Measurements from ENCODE around the gene PTGES. TPM values are rescaled to one million over a fixed set of nuclear protein-coding genes. Genes with fewer than 3 reads are reported as not detected.

PTGES gene
- total RNA-seq, 1 donor from 2014 or later = 2.1 TPM

DNA sequence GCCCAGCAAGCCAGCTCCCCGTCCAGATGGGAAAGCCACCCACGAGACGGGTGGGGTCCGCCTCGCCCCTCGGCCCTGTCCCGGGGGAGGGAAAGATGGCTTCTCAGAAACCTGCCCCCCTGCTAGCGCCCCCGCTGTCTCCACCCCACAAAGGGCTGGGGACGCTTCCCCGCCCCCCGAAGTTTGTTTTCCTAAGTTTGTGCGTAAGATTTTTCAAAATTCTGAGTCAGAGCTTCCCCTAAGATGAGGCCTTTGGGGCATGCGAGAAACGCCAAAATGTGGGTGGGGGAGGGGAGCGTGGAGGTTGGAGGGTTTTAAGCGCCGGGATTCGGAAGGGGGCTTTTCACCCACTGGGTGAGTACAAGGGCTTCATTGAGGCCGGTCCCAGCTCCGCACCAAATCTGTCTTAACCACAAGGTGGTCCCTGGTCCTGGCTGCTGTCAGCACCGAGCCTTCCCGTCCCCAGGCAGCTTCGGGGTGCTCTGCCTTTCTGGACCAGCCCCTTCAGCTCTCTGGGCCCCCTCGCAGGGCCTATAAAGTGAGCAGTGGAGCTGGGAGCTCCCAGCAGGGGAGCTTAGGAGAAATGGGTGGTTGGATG is 55.1 kb downstream of the PTGES start:
- TF ChIP-seq, protein P1, sequence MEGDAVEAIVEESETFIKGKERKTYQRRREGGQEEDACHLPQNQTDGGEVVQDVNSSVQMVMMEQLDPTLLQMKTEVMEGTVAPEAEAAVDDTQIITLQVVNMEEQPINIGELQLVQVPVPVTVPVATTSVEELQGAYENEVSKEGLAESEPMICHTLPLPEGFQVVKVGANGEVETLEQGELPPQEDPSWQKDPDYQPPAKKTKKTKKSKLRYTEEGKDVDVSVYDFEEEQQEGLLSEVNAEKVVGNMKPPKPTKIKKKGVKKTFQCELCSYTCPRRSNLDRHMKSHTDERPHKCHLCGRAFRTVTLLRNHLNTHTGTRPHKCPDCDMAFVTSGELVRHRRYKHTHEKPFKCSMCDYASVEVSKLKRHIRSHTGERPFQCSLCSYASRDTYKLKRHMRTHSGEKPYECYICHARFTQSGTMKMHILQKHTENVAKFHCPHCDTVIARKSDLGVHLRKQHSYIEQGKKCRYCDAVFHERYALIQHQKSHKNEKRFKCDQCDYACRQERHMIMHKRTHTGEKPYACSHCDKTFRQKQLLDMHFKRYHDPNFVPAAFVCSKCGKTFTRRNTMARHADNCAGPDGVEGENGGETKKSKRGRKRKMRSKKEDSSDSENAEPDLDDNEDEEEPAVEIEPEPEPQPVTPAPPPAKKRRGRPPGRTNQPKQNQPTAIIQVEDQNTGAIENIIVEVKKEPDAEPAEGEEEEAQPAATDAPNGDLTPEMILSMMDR (IDR thresholded peaks at IDR 0.05) = no peak
- Histone ChIP-seq H3K4me1 (peaks cover 6% of the 10 kb centered on the region), H3K9me3 (no peaks in the 10 kb centered on the region), H3K4me3 (peak overlapping the region; percentile 36), H3K27ac (no peak overlapping the region), H3K27me3 (peaks cover 9% of the 10 kb centered on the region), H3K36me3 (no peaks in the 10 kb centered on the region)
- no peak for DNase-seq
- ATAC-seq = no peak
- intact Hi-C loops (cut with DNase I) = no loop called here

DNA sequence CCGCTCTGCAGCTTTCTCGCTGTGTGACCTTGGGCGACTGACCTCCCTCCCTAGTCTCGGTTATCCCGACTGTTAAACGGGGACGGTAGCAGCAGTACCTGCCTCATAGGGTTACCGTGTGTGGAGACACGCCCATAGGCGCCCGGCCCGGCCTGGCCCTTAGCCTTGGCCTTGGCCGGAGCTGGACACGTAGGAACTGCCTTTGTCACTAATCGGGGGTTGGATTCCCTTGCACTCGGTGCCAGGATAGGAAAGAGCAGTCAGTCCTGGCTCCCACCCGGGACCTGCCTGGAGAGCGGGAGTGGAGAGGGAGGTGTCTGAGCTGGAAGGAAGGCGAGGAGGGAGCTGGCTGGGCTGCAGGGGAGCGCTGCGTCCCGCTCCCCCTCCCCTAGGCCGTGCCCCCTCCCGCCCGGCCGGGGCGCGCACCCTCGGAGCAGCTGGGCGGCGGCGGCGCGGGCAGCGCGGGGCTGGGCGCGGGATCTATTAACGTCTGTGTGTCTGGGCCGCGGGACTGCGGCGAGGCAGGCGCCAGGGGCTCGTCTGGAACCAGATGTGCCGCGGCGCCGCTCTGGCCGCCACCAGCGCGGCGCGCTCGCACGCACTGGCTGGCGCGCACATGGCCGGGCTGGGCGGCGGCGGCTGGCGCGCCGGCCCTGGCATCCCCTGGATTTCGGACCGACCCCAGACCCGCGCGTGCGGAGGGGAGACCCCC is 55.7 kb downstream of the PTGES start:
- Histone ChIP-seq H3K9me3 (no peaks in the 10 kb centered on the region), H3K36me3 (no peaks in the 10 kb centered on the region), H3K27me3 (peaks cover 9% of the 10 kb centered on the region), H3K4me3 (peak overlapping the region; percentile 36), H3K27ac (no peak overlapping the region), H3K4me1 (peaks cover 5% of the 10 kb centered on the region)
- ATAC-seq (peak; percentile 65), DNase-seq (no peak)
- TF ChIP-seq, protein P1 (IDR thresholded peaks at IDR 0.05) = no peak
- intact Hi-C loops (cut with DNase I) = no loop called here

DNA sequence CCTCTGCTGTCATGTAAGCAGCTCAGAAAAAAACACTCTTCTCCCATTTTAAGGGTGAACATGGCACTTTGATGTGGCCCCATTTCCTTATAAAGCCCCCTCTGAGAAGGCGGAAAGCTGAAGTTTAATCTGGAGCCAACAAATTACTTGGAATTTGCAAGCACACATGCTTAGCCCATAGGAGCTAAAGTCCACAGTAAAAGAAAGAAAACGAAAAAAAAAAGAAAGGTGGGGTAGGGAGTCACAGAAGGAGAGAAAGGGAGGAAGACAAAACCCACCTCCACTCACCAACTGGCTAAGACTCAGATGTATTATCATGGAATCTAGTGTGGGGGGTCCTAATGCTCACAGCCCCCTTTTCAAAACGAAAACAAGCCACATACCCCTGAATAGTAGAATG is 57.0 kb downstream of the PTGES start:
- Histone ChIP-seq H3K4me1 (peaks cover 5% of the 10 kb centered on the region), H3K36me3 (no peaks in the 10 kb centered on the region), H3K9me3 (no peaks in the 10 kb centered on the region), H3K4me3 (no peak overlapping the region), H3K27ac (no peak overlapping the region), H3K27me3 (peaks cover 9% of the 10 kb centered on the region)
- TF ChIP-seq, protein P1 (IDR thresholded peaks at IDR 0.05) = no peak
- intact Hi-C loops (cut with DNase I) = no loop called here
- ATAC-seq = no peak
- no peak for DNase-seq

- Histone ChIP-seq H3K36me3 (no peaks in the 10 kb centered on the region), H3K9me3 (no peaks in the 10 kb centered on the region), H3K27me3 (peaks cover 6% of the 10 kb centered on the region), H3K27ac (no peak overlapping the region), H3K4me1 (peaks cover 5% of the 10 kb centered on the region), H3K4me3 (no peak overlapping the region)
- no peak for DNase-seq
- intact Hi-C loops (cut with DNase I) = no loop called here
- TF ChIP-seq, protein P1 (IDR thresholded peaks at IDR 0.05) = no peak
- no peak for ATAC-seq
Observed at GRCh38 chr9:129694243-129694646, 58.6 kb downstream of the PTGES start.

GRCh38 chr9:129693741-129694140 is 59.1 kb downstream of the PTGES start:
- H3K9me3 ChIP-seq = no peaks in the 10 kb centered on the region
- no peak overlapping the region for H3K4me3 ChIP-seq
- intact Hi-C loops (cut with DNase I) = no loop called here
- H3K4me1 ChIP-seq = peaks cover 5% of the 10 kb centered on the region
- H3K27me3 ChIP-seq = peaks cover 6% of the 10 kb centered on the region
- no peaks in the 10 kb centered on the region for H3K36me3 ChIP-seq
- ATAC-seq (no peak), DNase-seq (no peak)
- TF ChIP-seq, protein P1 (IDR thresholded peaks at IDR 0.05) = no peak
- H3K27ac ChIP-seq = no peak overlapping the region
